K562 (cell line): ENCODE measurements around the gene HTR4. TPM values are rescaled to one million over a fixed set of nuclear protein-coding genes. Genes with fewer than 3 reads are reported as not detected.

ENCODE experiments used
- BRD9 ChIP-seq: fragments of 450-650 bp; IDR thresholded peaks from 2 replicates; pipeline ENCODE4 v1.6.1; 2018; ENCODE audit warnings: low read depth; ENCODE audit not compliant: partially characterized antibody
- CC2D1A ChIP-seq: fragments of 450-650 bp; IDR thresholded peaks from 2 replicates; pipeline ENCODE4 v1.6.1; 2017; ENCODE audit warnings: mild to moderate bottlenecking
- GATA2 ChIP-seq: sonication (generic); formaldehyde crosslinking; IDR thresholded peaks from 2 replicates; pipeline ENCODE4 v1.4.0; 2020; ENCODE audit warnings: mild to moderate bottlenecking, missing genetic modification reagents
- JUN ChIP-seq, 2 experiments: sonication (generic) in 1 of 2; formaldehyde crosslinking in 1 of 2; IDR thresholded peaks; 2 replicates each; pipeline versions ENCODE4 v1.6.1 to v1.8.0; 2012 to 2022; ENCODE audit warnings: borderline replicate concordance in 2 of 2, mild to moderate bottlenecking in 2 of 2, improper control_type of control experiment in 1 of 2, low read depth in 1 of 2, low read length in 1 of 2, missing genetic modification reagents in 1 of 2
- JUND ChIP-seq, 2 experiments: IDR thresholded peaks; 2 replicates in 1 of 2; 3 replicates in 1 of 2; pipeline ENCODE4 v1.6.1; 2011; ENCODE audit warnings: borderline replicate concordance in 2 of 2, low read depth in 2 of 2, low read length in 2 of 2, improper control_type of control experiment in 1 of 2, missing biosample characterization in 1 of 2, missing genetic modification characterization in 1 of 2, missing genetic modification reagents in 1 of 2
- MEIS2 ChIP-seq: fragments of 450-650 bp; IDR thresholded peaks from 2 replicates; pipeline ENCODE4 v1.6.1; 2014; ENCODE audit warnings: mild to moderate bottlenecking; ENCODE audit not compliant: partially characterized antibody
- MTA2 ChIP-seq: fragments of 450-650 bp; IDR thresholded peaks from 2 replicates; pipeline ENCODE4 v1.6.1; 2016; ENCODE audit warnings: low read depth
- PHB2 ChIP-seq: fragments of 450-650 bp; IDR thresholded peaks from 2 replicates; pipeline ENCODE4 v1.6.1; 2017; ENCODE audit warnings: low read depth
- PML ChIP-seq: IDR thresholded peaks from 2 replicates; pipeline ENCODE4 v1.6.1; 2012; ENCODE audit warnings: low read length, inconsistent platforms
- SIX5 ChIP-seq, 2 experiments: IDR thresholded peaks; 2 replicates each; pipeline ENCODE4 v1.6.1; 2011; ENCODE audit warnings: low read length in 2 of 2, borderline replicate concordance in 1 of 2, low read depth in 1 of 2, mild to moderate bottlenecking in 1 of 2, moderate library complexity in 1 of 2; ENCODE audit not compliant: insufficient read depth in 1 of 2
- SMAD3 ChIP-seq: fragments of 450-650 bp; formaldehyde crosslinking; conservative IDR thresholded peaks from 2 replicates; pipeline ENCODE4 v1.4.0; 2020; ENCODE audit warnings: mild to moderate bottlenecking
- SP1 ChIP-seq: sonication (generic); formaldehyde crosslinking; IDR thresholded peaks from 2 replicates; pipeline ENCODE4 v1.8.1; 2022; ENCODE audit warnings: mild to moderate bottlenecking, missing genetic modification reagents
- STAT5A ChIP-seq: IDR thresholded peaks from 2 replicates; pipeline ENCODE4 v1.6.1; 2012; ENCODE audit warnings: low read length, inconsistent platforms, borderline replicate concordance
- TCF3 ChIP-seq: sonication (generic); formaldehyde crosslinking; IDR thresholded peaks from 2 replicates; pipeline ENCODE4 v1.4.0; 2020; ENCODE audit warnings: mild to moderate bottlenecking, missing genetic modification reagents
- U2AF2 ChIP-seq: fragments of 200-400 bp; formaldehyde crosslinking; optimal IDR thresholded peaks from 2 replicates; pipeline ENCODE3; 2017; ENCODE audit warnings: low read depth, mild to moderate bottlenecking, low read length
- ZNF324 ChIP-seq: fragments of 250-450 bp; sonication (Bioruptor Pico); IDR thresholded peaks from 2 replicates; pipeline ENCODE4 v1.4.0; 2020; ENCODE audit warnings: mild to moderate bottlenecking
- polyA plus RNA-seq, 8 experiments: library from polyadenylated mRNA; depleted of rRNA in 4 of 8; stranded (reverse) in 5 of 8; unstranded in 3 of 8; fragments of >200 nt; fragmentation: Nextera tagmentation in 2 of 8; fragmentation: Illumina TruSeq in 1 of 8; extraction: Ambion mirVana in 2 of 8; extraction: Trizol in 1 of 8; gene quantifications; 2 replicates each; pipeline versions ENCODE4 v1.2.1 to v1.2.3, GENCODE V29; 2011 to 2014; ENCODE audit warnings: inconsistent platforms in 1 of 8, missing spikeins in 1 of 8
- total RNA-seq, 7 experiments: library from RNA; depleted of rRNA in 6 of 7; stranded (reverse); fragments of >200 nt in 6 of 7; fragmentation: Illumina TruSeq in 2 of 7; extraction: Trizol in 2 of 7; gene quantifications; 2 replicates each; pipeline versions ENCODE4 v1.2.1 to v1.2.3, GENCODE V29; 2011 to 2021; ENCODE audit warnings: low replicate concordance in 1 of 7

The HTR4 gene
- total and polyA plus RNA-seq, 9 of the 15 experiments (the other 6 are each of a cell fraction or from before 2014, with no cell fraction given): 0.13 TPM; not detected in 8

DNA sequence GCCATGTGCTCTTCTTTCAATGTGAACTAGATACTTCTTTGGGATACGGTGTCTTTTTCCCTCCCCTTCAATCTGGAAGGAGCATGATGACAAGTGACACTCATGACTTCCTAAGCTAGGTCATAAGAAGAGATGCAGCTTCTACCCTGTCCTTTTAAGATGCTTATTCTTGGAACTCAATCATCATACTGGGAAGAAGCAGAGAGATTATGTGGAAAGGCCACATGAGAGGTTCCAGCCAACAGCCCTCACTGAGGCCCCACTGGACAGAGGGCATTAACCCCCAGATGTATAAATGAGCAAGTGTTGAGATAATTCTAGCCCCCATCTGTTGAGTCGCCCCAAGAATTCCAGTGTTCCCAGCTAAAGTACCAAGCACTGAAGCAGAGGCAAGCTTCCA is 29.3 kb upstream of the HTR4 start (continued):
- TF ChIP-seq PHB2 (no peak), SMAD3 (CRISPR knock-in tag) (no peak), JUND (IDR thresholded peaks at IDR 0.05; ENCODE audit: borderline replicate concordance, low read depth, low read length) (no peak), JUND (tag; IDR thresholded peaks at IDR 0.05; ENCODE audit: borderline replicate concordance, low read depth, low read length) (no peak; the same call in 2 of the 3 replicates), PML (no peak), MEIS2 (peak; percentile 49), TCF3 (CRISPR knock-in tag) (peak; percentile 41), STAT5A (0 out of 2 replicates have a peak, but pooled peaks have one; percentile 37), U2AF2 (no peak), SP1 (CRISPR knock-in tag) (no peak), GATA2 (no peak), MTA2 (no peak), SIX5 (IDR thresholded peaks at IDR 0.05; ENCODE audit: borderline replicate concordance in 1 of 2, insufficient read depth in 1 of 2, low read depth in 1 of 2, low read length in 2 of 2) (no peak), BRD9 (no peak), CC2D1A (peak; percentile 13; the same call in 1 of the 2 replicates), ZNF324 (CRISPR knock-in tag) (no peak), JUN (IDR thresholded peaks at IDR 0.05; ENCODE audit: borderline replicate concordance, low read depth, low read length) (no peak), JUN (CRISPR knock-in tag; IDR thresholded peaks at IDR 0.05; ENCODE audit: borderline replicate concordance) (no peak)
